Measurements from ENCODE around the gene PRKN.
A peak's percentile ranks its signal among the peaks of the same experiment; 100 is the strongest.

PRKN gene

DNA sequence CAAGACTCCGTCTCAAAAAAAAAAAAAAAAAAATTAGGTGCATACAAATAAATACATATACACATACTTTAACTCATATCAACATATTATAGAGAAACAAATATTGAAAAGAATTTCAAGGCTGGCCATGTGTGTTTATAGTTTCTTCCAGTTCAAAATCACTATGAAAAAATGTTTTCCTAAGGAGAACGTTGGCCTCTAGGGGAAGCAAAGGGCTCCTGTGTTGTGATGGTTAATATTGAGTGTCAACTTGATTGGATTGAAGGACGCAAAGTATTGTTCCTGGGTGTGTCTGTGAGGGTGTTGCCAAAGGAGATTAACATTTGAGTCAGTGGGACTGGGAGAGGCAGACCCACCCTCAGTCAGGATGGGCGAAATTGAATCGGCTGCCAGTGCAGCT, 1271.7 kb downstream of the PRKN start:
- WGBS, result 89% methylated on average over 4 of the region's 5 CpGs
- no peak overlapping the region for H3K9ac ChIP-seq (ENCODE audit: low read depth, low read length)
- no peaks in the 10 kb centered on the region for H3K4me1 ChIP-seq (ENCODE audit: insufficient read depth, low read length)
- no peak overlapping the region for H3K27ac ChIP-seq (ENCODE audit: low read depth, low read length)
- no peaks in the 10 kb centered on the region for H3K27me3 ChIP-seq (ENCODE audit: insufficient read depth, low read length)
- no peaks in the 10 kb centered on the region for H3K9me3 ChIP-seq (ENCODE audit: insufficient read depth, low read depth, low read length)
- no peak overlapping the region for H3K4me3 ChIP-seq (ENCODE audit: low read length)
- no peaks in the 10 kb centered on the region for H3K36me3 ChIP-seq (ENCODE audit: insufficient read depth, low read length)

GRCh38 chr6:161453558-161453957, 1274.0 kb downstream of the PRKN start:
- 94% methylated on average over 4 of the region's 4 CpGs for WGBS
- H3K4me1 ChIP-seq (ENCODE audit: insufficient read depth, low read length), result no peaks in the 10 kb centered on the region

DNA sequence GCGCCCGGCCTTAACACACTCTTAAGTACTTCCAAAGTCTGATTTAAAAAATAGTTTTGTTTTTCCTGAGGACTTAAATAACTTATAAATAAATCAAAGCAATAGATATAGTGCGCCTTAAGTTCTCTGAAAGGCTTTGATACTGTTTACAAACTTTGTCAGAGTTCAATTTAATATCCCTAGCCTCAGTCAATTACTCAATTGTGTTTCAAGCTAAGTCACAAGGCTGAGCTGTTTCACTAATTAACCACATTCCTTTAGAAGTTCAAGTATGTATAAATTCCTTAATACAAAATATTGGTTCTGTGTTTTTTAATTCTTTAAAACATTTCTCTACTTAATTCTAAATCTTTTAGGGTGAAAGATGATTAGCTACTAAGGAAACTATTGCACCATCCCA, 1275.3 kb downstream of the PRKN start:
- H3K27me3 ChIP-seq (ENCODE audit: insufficient read depth, low read length), result no peaks in the 10 kb centered on the region
- H3K27ac ChIP-seq (ENCODE audit: low read depth, low read length), result no peak overlapping the region
- 100% methylated on average over 3 of the region's 3 CpGs for WGBS
- H3K9ac ChIP-seq (ENCODE audit: low read depth, low read length), result no peak overlapping the region
- H3K36me3 ChIP-seq (ENCODE audit: insufficient read depth, low read length), result no peaks in the 10 kb centered on the region
- no peaks in the 10 kb centered on the region for H3K4me1 ChIP-seq (ENCODE audit: insufficient read depth, low read length)
- H3K4me3 ChIP-seq (ENCODE audit: low read length), result no peak overlapping the region
- no peaks in the 10 kb centered on the region for H3K9me3 ChIP-seq (ENCODE audit: insufficient read depth, low read depth, low read length)

More at GRCh38 chr6:161453558-161453957, 1274.0 kb downstream of the PRKN start:
- Histone ChIP-seq H3K9ac (ENCODE audit: low read depth, low read length) (no peak overlapping the region), H3K9me3 (ENCODE audit: insufficient read depth, low read depth, low read length) (no peaks in the 10 kb centered on the region), H3K36me3 (ENCODE audit: insufficient read depth, low read length) (no peaks in the 10 kb centered on the region), H3K27me3 (ENCODE audit: insufficient read depth, low read length) (no peaks in the 10 kb centered on the region), H3K4me3 (ENCODE audit: low read length) (no peak overlapping the region), H3K27ac (ENCODE audit: low read depth, low read length) (no peak overlapping the region)

DNA sequence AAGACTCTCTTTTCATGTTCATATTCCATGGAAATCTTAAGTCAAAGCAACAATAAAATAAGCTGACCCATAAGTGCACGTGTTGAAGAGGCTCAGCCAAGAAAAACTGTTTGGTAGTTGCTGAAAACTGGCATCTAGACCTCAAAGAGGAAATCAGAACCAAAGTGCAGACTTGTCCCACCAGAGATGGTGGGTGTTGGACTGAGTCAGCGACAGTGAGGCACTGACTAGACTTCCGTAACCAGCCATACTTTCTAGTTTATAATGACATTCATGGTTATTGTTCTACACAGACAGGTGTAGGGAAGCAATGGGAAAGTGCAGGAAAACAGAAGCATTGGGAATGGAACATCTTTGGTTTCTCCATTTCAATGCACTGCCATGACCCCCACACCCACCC, 1278.0 kb downstream of the PRKN start:
- 100% methylated on average over 3 of the region's 3 CpGs for WGBS
- Histone ChIP-seq H3K27ac (ENCODE audit: low read depth, low read length) (no peak overlapping the region), H3K9me3 (ENCODE audit: insufficient read depth, low read depth, low read length) (no peaks in the 10 kb centered on the region), H3K36me3 (ENCODE audit: insufficient read depth, low read length) (no peaks in the 10 kb centered on the region), H3K4me1 (ENCODE audit: insufficient read depth, low read length) (peaks cover 7% of the 10 kb centered on the region), H3K9ac (ENCODE audit: low read depth, low read length) (no peak overlapping the region), H3K4me3 (ENCODE audit: low read length) (no peak overlapping the region), H3K27me3 (ENCODE audit: insufficient read depth, low read length) (peaks cover 7% of the 10 kb centered on the region; the same call in 1 of the 2 replicates)

- Histone ChIP-seq H3K27ac (ENCODE audit: low read depth, low read length) (no peak overlapping the region), H3K9me3 (ENCODE audit: insufficient read depth, low read depth, low read length) (no peaks in the 10 kb centered on the region), H3K9ac (ENCODE audit: low read depth, low read length) (no peak overlapping the region), H3K4me3 (ENCODE audit: low read length) (no peak overlapping the region), H3K36me3 (ENCODE audit: insufficient read depth, low read length) (no peaks in the 10 kb centered on the region), H3K4me1 (ENCODE audit: insufficient read depth, low read length) (peaks cover 20% of the 10 kb centered on the region), H3K27me3 (ENCODE audit: insufficient read depth, low read length) (peaks cover 13% of the 10 kb centered on the region; the same call in 1 of the 2 replicates)
- 86% methylated on average over 7 of the region's 7 CpGs for WGBS
Observed at GRCh38 chr6:161446949-161447348, 1280.6 kb downstream of the PRKN start.

- H3K27me3 ChIP-seq (ENCODE audit: insufficient read depth, low read length), result peaks cover 13% of the 10 kb centered on the region; the same call in 1 of the 2 replicates
- H3K9ac ChIP-seq (ENCODE audit: low read depth, low read length), result no peak overlapping the region
- H3K4me1 ChIP-seq (ENCODE audit: insufficient read depth, low read length), result peaks cover 20% of the 10 kb centered on the region
- 95% methylated on average over 6 of the region's 6 CpGs for WGBS
- no peaks in the 10 kb centered on the region for H3K9me3 ChIP-seq (ENCODE audit: insufficient read depth, low read depth, low read length)
- no peaks in the 10 kb centered on the region for H3K36me3 ChIP-seq (ENCODE audit: insufficient read depth, low read length)
- no peak overlapping the region for H3K27ac ChIP-seq (ENCODE audit: low read depth, low read length)
- no peak overlapping the region for H3K4me3 ChIP-seq (ENCODE audit: low read length)
Observed at GRCh38 chr6:161446296-161446925, 1281.2 kb downstream of the PRKN start.

- no peak overlapping the region for H3K27ac ChIP-seq (ENCODE audit: low read depth, low read length)
- H3K4me1 ChIP-seq (ENCODE audit: insufficient read depth, low read length), result peaks cover 20% of the 10 kb centered on the region
- no peak overlapping the region for H3K9ac ChIP-seq (ENCODE audit: low read depth, low read length)
- WGBS, result 93% methylated on average over 18 of the region's 20 CpGs
- H3K36me3 ChIP-seq (ENCODE audit: insufficient read depth, low read length), result no peaks in the 10 kb centered on the region
- H3K4me3 ChIP-seq (ENCODE audit: low read length), result no peak overlapping the region
- no peaks in the 10 kb centered on the region for H3K9me3 ChIP-seq (ENCODE audit: insufficient read depth, low read depth, low read length)
- peaks cover 13% of the 10 kb centered on the region; the same call in 1 of the 2 replicates for H3K27me3 ChIP-seq (ENCODE audit: insufficient read depth, low read length)
Observed at GRCh38 chr6:161445021-161445799, 1282.4 kb downstream of the PRKN start.

DNA sequence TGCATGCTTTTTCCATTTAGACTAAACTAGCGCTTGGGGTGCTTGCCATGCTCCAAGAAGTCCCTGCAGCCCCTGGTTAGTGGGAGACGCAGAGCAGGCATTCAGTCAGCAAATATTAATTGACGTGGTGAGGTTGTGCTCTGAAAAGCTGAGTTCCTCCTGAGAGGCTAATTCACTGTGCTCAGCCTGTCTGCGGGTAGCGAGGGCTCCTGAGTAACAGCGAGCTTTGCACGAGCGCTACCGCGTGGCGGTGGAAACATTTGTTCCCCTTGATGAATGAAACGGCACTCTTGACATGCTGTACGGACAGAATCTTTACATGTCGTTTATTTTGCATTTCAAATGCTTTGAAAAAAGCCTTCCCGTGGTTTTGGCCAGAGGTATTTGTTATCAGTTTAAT, 1283.1 kb downstream of the PRKN start:
- H3K4me3 ChIP-seq (ENCODE audit: low read length), result peak overlapping the region; percentile 24; the same call in 1 of the 2 replicates
- H3K27me3 ChIP-seq (ENCODE audit: insufficient read depth, low read length), result peaks cover 13% of the 10 kb centered on the region; the same call in 1 of the 2 replicates
- WGBS, result 56% methylated on average over 15 of the region's 15 CpGs
- H3K27ac ChIP-seq (ENCODE audit: low read depth, low read length), result no peak overlapping the region
- H3K4me1 ChIP-seq (ENCODE audit: insufficient read depth, low read length), result peaks cover 20% of the 10 kb centered on the region
- peak overlapping the region; percentile 35; the same call in 1 of the 2 replicates for H3K9ac ChIP-seq (ENCODE audit: low read depth, low read length)
- H3K9me3 ChIP-seq (ENCODE audit: insufficient read depth, low read depth, low read length), result no peaks in the 10 kb centered on the region
- no peaks in the 10 kb centered on the region for H3K36me3 ChIP-seq (ENCODE audit: insufficient read depth, low read length)

GRCh38 chr6:161443848-161444247, 1283.7 kb downstream of the PRKN start:
- 5% methylated on average over 8 of the region's 8 CpGs for WGBS
- H3K27me3 ChIP-seq (ENCODE audit: insufficient read depth, low read length), result peaks cover 13% of the 10 kb centered on the region; the same call in 1 of the 2 replicates
- peak overlapping the region; percentile 36; the same call in 1 of the 2 replicates for H3K27ac ChIP-seq (ENCODE audit: low read depth, low read length)
- H3K4me3 ChIP-seq (ENCODE audit: low read length), result peak overlapping the region; percentile 24; the same call in 1 of the 2 replicates
- peak overlapping the region; percentile 35 for H3K9ac ChIP-seq (ENCODE audit: low read depth, low read length)
- no peaks in the 10 kb centered on the region for H3K36me3 ChIP-seq (ENCODE audit: insufficient read depth, low read length)
- no peaks in the 10 kb centered on the region for H3K9me3 ChIP-seq (ENCODE audit: insufficient read depth, low read depth, low read length)
- peaks cover 24% of the 10 kb centered on the region for H3K4me1 ChIP-seq (ENCODE audit: insufficient read depth, low read length)

DNA sequence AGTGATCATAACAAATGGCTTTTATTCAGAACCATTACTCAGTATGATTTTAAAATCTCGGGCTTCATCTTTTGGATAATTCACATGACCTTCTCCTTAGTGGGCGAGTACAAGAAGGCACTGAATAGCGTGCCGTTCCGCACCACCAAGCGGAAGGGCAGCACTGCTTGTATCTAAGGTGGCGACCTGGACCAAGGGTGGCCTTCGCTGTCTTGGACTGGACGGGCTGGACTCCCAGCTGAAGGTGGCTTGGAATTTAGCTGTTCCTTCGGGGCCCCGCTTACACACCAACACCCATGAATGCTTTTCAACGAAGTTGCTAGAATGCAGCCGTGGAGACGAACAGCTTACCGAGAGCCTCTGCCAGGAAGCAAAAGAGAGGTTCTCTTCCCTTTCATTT, 1285.1 kb downstream of the PRKN start:
- Histone ChIP-seq H3K36me3 (ENCODE audit: insufficient read depth, low read length) (no peaks in the 10 kb centered on the region), H3K4me1 (ENCODE audit: insufficient read depth, low read length) (peaks cover 27% of the 10 kb centered on the region), H3K27ac (ENCODE audit: low read depth, low read length) (no peak overlapping the region), H3K9me3 (ENCODE audit: insufficient read depth, low read depth, low read length) (no peaks in the 10 kb centered on the region), H3K4me3 (ENCODE audit: low read length) (no peak overlapping the region), H3K27me3 (ENCODE audit: insufficient read depth, low read length) (peaks cover 13% of the 10 kb centered on the region; the same call in 1 of the 2 replicates), H3K9ac (ENCODE audit: low read depth, low read length) (no peak overlapping the region)
- WGBS, result 95% methylated on average over 15 of the region's 15 CpGs

- 54% methylated on average over 3 of the region's 4 CpGs for WGBS
- no peak overlapping the region for H3K4me3 ChIP-seq (ENCODE audit: low read length)
- H3K27ac ChIP-seq (ENCODE audit: low read depth, low read length), result no peak overlapping the region
- peaks cover 13% of the 10 kb centered on the region; the same call in 1 of the 2 replicates for H3K27me3 ChIP-seq (ENCODE audit: insufficient read depth, low read length)
- H3K36me3 ChIP-seq (ENCODE audit: insufficient read depth, low read length), result no peaks in the 10 kb centered on the region
- H3K9ac ChIP-seq (ENCODE audit: low read depth, low read length), result no peak overlapping the region
- H3K9me3 ChIP-seq (ENCODE audit: insufficient read depth, low read depth, low read length), result no peaks in the 10 kb centered on the region
- peaks cover 30% of the 10 kb centered on the region for H3K4me1 ChIP-seq (ENCODE audit: insufficient read depth, low read length)
Observed at GRCh38 chr6:161440299-161440698, 1287.3 kb downstream of the PRKN start.
